ENCODE measurements around the gene SKIC3. TPM values are rescaled to one million over a fixed set of nuclear protein-coding genes. Genes with fewer than 3 reads are reported as not detected.

SKIC3 gene
- polyA plus RNA-seq, 3 donors: 77.2 to 99.0 (median 90.3) TPM

GRCh38 chr5:95537501-95537900 is 17.3 kb downstream of the SKIC3 start:
- no peak for DNase-seq

- DNase-seq: no peak
These were observed 21.0 kb downstream of the SKIC3 start for GRCh38 chr5:95533761-95534160.

GRCh38 chr5:95533106-95533505 is 21.7 kb downstream of the SKIC3 start:
- no peak for DNase-seq

GRCh38 chr5:95532415-95532814 is 22.4 kb downstream of the SKIC3 start:
- DNase-seq: no peak

DNA sequence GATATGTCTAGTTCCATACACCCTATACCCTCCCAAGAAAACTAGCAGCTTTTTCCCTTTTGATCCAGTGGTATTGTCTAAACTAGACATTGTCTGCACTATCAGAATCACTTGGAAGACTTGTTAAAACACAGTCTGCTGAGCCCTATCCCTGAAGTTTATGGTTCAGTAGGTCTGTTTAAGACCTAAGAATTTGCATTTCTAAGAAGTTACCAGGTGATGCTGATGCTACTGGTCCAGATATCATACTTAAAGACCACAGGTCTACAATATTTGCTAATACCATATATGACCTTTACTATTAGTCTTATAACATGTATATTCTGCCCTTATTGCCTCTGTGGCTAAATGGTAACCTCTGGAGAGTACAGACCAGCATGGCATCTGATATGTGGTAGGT is 23.3 kb downstream of the SKIC3 start:
- no peak for DNase-seq

DNA sequence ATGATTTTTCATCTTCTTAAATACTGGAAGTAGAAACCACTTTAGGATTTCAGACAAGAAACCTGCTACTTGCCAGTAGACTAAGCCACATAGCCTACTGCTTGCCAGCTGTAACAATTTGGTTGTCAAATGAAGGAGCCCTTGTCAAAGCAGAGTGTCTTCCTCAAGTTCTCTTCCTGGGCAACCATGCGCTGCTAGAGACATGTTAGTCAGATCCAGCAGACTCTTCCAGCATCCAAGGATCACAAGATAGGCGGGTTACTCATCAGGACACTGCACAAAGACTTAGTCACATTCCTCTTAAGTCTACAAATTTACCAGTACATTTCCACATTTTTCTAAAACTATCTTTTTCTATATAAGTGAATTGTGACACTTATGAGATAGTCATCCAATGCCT is 24.4 kb downstream of the SKIC3 start:
- DNase-seq: no peak

- no peak for DNase-seq
These were observed 26.2 kb downstream of the SKIC3 start for GRCh38 chr5:95528565-95528964.

- no peak for DNase-seq
These were observed 27.9 kb downstream of the SKIC3 start for GRCh38 chr5:95526871-95527270.

DNA sequence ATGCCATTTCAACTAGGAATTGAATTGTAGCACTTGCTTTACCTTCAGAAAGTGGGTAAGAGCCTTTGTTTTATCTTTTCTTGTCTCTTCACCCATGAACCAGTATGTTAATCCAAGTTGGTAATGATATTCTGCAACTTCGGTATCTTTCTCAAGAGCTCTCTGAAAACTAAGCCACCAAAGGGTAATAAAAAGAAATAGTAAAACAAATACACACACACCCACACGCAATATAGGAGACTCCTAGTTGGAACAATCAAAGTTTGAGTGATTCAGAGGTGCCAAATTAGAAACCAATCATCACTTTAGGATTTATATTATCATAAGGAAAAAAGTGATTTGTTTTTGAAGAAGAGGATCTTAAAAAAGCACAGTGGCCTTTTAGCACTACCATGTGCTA is 30.4 kb downstream of the SKIC3 start:
- DNase-seq: no peak

DNA sequence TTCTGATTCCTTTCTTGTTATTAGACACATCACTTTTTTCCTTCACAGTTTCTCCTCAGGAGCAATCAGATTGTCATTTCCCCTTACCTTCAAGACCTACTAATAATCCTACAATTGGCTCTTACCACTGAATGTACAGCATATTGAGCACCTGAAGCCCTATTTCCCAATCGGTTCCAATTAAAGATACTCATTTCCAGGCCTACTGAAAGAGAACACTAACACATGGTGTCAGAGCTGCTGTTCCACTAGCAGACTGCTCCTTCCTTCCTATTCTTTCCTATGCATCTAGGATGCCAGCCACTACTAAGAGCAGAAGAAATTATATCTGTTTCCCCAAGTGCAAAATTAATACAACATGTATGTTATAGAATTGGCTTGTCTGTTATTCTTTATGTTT is 34.6 kb downstream of the SKIC3 start:
- no peak for DNase-seq

GRCh38 chr5:95519681-95520080 is 35.1 kb downstream of the SKIC3 start:
- DNase-seq: no peak

- DNase-seq: no peak
These were observed 35.6 kb downstream of the SKIC3 start for GRCh38 chr5:95519151-95519550.

GRCh38 chr5:95518417-95518816 is 36.4 kb downstream of the SKIC3 start:
- DNase-seq: no peak

- no peak for DNase-seq
These were observed 43.2 kb downstream of the SKIC3 start for GRCh38 chr5:95511606-95512005.

DNA sequence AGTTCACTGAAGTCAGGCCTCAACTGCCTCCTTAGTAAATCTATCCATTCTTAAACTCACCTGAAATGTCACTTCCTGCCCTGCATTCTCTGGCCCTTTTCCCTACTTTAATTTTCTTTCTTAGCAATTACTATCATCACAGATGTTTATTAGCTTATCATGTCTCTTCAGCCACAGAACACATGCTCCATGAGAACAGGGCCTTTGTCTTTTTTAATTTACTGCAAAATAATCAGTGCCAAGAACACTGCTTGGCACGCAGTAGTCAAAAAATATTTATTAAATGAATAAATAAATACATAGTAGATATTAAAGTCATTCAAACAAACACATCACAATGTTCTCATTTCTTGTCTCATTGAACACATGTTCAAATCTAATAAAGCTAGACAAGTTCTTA is 46.2 kb downstream of the SKIC3 start:
- DNase-seq: no peak

Other genes starting within 250 kb of the SKIC3 start
- 1 to 10 TPM; 3.0 to 5.9 (median 5.4) TPM for gene FAM81B, start 163.6 kb downstream of the SKIC3 start, polyA plus RNA-seq (ENCODE audit: insufficient read length in 3 of 3)
- gene ARSK, start 124 bp upstream of the SKIC3 start, polyA plus RNA-seq (ENCODE audit: insufficient read length in 3 of 3): 10 to 100 TPM; 10.6 to 13.6 (median 11.7) TPM
- gene GPR150, start 65.1 kb upstream of the SKIC3 start, polyA plus RNA-seq (ENCODE audit: insufficient read length in 3 of 3): not detected
- 1 to 10 TPM; 3.6 to 5.6 (median 4.6) TPM for gene RFESD, start 91.8 kb upstream of the SKIC3 start, polyA plus RNA-seq (ENCODE audit: insufficient read length in 3 of 3)
- 1 to 10 TPM; 1.0 to 2.4 (median 1.4) TPM for gene SPATA9, start 128.0 kb upstream of the SKIC3 start, polyA plus RNA-seq (ENCODE audit: insufficient read length in 3 of 3)
- gene RHOBTB3, start 176.4 kb upstream of the SKIC3 start, polyA plus RNA-seq (ENCODE audit: insufficient read length in 3 of 3): 10 to 100 TPM; 61.3 to 80.2 (median 69.9) TPM

All from renal pelvis (tissue), 4 donors.